GM04503 (cell line): Measurements from ENCODE around the gene CCDC3.
"Not testable (repeated sequence)": the region's sequence is repeated elsewhere in the genome, so short reads cannot be mapped to it uniquely, and the experiment has no call there.

Source experiments
- DNase-seq: peaks from one replicate; pipeline ENCODE4 v3.0.0-alpha.2; 2012; ENCODE audit warnings: low read depth

Gene CCDC3

GRCh38 chr10:13000431-13000830, 1.1 kb downstream of the CCDC3 start:
- DNase-seq = no peak

GRCh38 chr10:12999849-13000248, 1.7 kb downstream of the CCDC3 start:
- no peak for DNase-seq

- no peak for DNase-seq
These were observed 6.1 kb downstream of the CCDC3 start for GRCh38 chr10:12995425-12995861.

GRCh38 chr10:12993595-12993994, 7.9 kb downstream of the CCDC3 start:
- no peak for DNase-seq

GRCh38 chr10:12985347-12985746, 16.2 kb downstream of the CCDC3 start:
- no peak for DNase-seq

- no peak for DNase-seq
These were observed 17.3 kb downstream of the CCDC3 start for GRCh38 chr10:12984165-12984747.

GRCh38 chr10:12983568-12983967, 17.9 kb downstream of the CCDC3 start:
- not testable (repeated sequence) for DNase-seq

- DNase-seq = no peak
These were observed 19.9 kb downstream of the CCDC3 start for GRCh38 chr10:12981570-12981969.

GRCh38 chr10:12980713-12981306, 20.7 kb downstream of the CCDC3 start:
- DNase-seq = no peak

GRCh38 chr10:12980102-12980661, 21.3 kb downstream of the CCDC3 start:
- DNase-seq = no peak

- no peak for DNase-seq
These were observed 22.6 kb downstream of the CCDC3 start for GRCh38 chr10:12978891-12979290.

- DNase-seq = no peak
These were observed 25.6 kb downstream of the CCDC3 start for GRCh38 chr10:12975906-12976305.

- no peak for DNase-seq
These were observed 26.2 kb downstream of the CCDC3 start for GRCh38 chr10:12975266-12975665.

GRCh38 chr10:12974491-12975199, 26.9 kb downstream of the CCDC3 start:
- no peak for DNase-seq

GRCh38 chr10:12974078-12974477, 27.4 kb downstream of the CCDC3 start:
- no peak for DNase-seq

GRCh38 chr10:12973149-12973718, 28.3 kb downstream of the CCDC3 start:
- no peak for DNase-seq

GRCh38 chr10:12972146-12972545, 29.4 kb downstream of the CCDC3 start:
- no peak for DNase-seq

GRCh38 chr10:12971001-12971788, 30.3 kb downstream of the CCDC3 start:
- DNase-seq = no peak

- DNase-seq = no peak
These were observed 31.6 kb downstream of the CCDC3 start for GRCh38 chr10:12969951-12970350.

GRCh38 chr10:12966067-12966466, 35.4 kb downstream of the CCDC3 start:
- no peak for DNase-seq

- no peak for DNase-seq
These were observed 35.9 kb downstream of the CCDC3 start for GRCh38 chr10:12965571-12965970.

GRCh38 chr10:12962556-12962955, 39.0 kb downstream of the CCDC3 start:
- DNase-seq = no peak
